ENCODE measurements around the gene POU3F3. TPM values are rescaled to one million over a fixed set of nuclear protein-coding genes. Genes with fewer than 3 reads are reported as not detected.

Gene POU3F3
- polyA plus RNA-seq, 3 donors: not detected

- H3K27me3 Mint-ChIP-seq (ENCODE audit: low read depth in 3 of 3): peaks cover 86 to 98% (median 86%) of the 10 kb centered on the region in 3 donors
- Histone ChIP-seq H3K27ac (ENCODE audit: low read depth in 1 of 2, low read length in 2 of 2) (no peak overlapping the region), H3K4me3 (replicated peaks in 1 of 3; ENCODE audit: low read depth in 2 of 3, low read length in 3 of 3) (peak overlapping the region in 1 of 3 experiments; percentile 36), H3K79me2 (ENCODE audit: insufficient read depth, low read length) (no peaks in the 10 kb centered on the region), H3K4me1 (ENCODE audit: control insufficient read depth in 1 of 2, insufficient read depth in 2 of 2, low read length in 2 of 2) (peaks cover 28 to 31% of the 10 kb centered on the region in 2 donors), H4K20me1 (ENCODE audit: insufficient read depth, low read length) (no peaks in the 10 kb centered on the region), H2AFZ (ENCODE audit: insufficient read depth, low read depth, low read length, poor library complexity, severe bottlenecking) (no peak overlapping the region), H3K9ac (ENCODE audit: insufficient read depth, low read length, poor library complexity, severe bottlenecking) (no peak overlapping the region), H3K4me2 (replicated peaks; ENCODE audit: extremely low read depth, low read length, poor library complexity, severe bottlenecking) (peak overlapping the region; percentile 50), H3K36me3 (replicated peaks in 1 of 2; ENCODE audit: control insufficient read depth in 1 of 2, insufficient read depth in 2 of 2, low read length in 2 of 2) (no peaks in the 10 kb centered on the region), H3K9me3 (replicated peaks in 1 of 2; ENCODE audit: control insufficient read depth in 1 of 2, insufficient read depth in 1 of 2, low read length in 2 of 2) (peaks cover 7 to 64% of the 10 kb centered on the region in 2 donors), H3K27me3 (ENCODE audit: control insufficient read depth in 2 of 2, insufficient read depth in 2 of 2, low read length in 2 of 2) (peaks cover 90 to 96% of the 10 kb centered on the region in 2 donors)
- H3K36me3 Mint-ChIP-seq: peaks cover 0 to 9% of the 10 kb centered on the region in 2 donors
- H3K4me1 Mint-ChIP-seq: peaks cover 36% of the 10 kb centered on the region
- peaks cover 0 to 23% (median 13%) of the 10 kb centered on the region in 7 donors for H3K9me3 Mint-ChIP-seq
- H3K27ac Mint-ChIP-seq: no peak overlapping the region
- peak overlapping the region in 1 of 2 donors; percentile 85 for H3K4me3 Mint-ChIP-seq
- 0% methylated on average over 4 of the region's 13 CpGs for WGBS (ENCODE audit: insufficient coverage)
- intact Hi-C loops (cut with micrococcal nuclease): loop anchor here (5.0 kb wide), 1 partner anchor 403 kb away; no protein-coding TSS in a partner anchor
- TF ChIP-seq CTCF (IDR thresholded peaks at IDR 0.05): no peak
- DNase-seq: no peak
Observed at GRCh38 chr2:104845552-104845931, 8.4 kb upstream of the POU3F3 start.

GRCh38 chr2:104845946-104846785, 7.7 kb upstream of the POU3F3 start:
- H2AFZ ChIP-seq (ENCODE audit: insufficient read depth, low read depth, low read length, poor library complexity, severe bottlenecking): no peak overlapping the region
- H3K27ac ChIP-seq (ENCODE audit: low read depth in 1 of 2, low read length in 2 of 2): no peak overlapping the region
- peaks cover 28 to 31% of the 10 kb centered on the region in 2 donors for H3K4me1 ChIP-seq (ENCODE audit: control insufficient read depth in 1 of 2, insufficient read depth in 2 of 2, low read length in 2 of 2)
- H3K9ac ChIP-seq (ENCODE audit: insufficient read depth, low read length, poor library complexity, severe bottlenecking): no peak overlapping the region
- TF ChIP-seq CTCF (IDR thresholded peaks at IDR 0.05): no peak
- intact Hi-C loops (cut with micrococcal nuclease): loop anchor here (5.0 kb wide), 1 partner anchor 404 kb away; no protein-coding TSS in a partner anchor
- H3K27me3 Mint-ChIP-seq (ENCODE audit: low read depth in 3 of 3): peaks cover 89 to 100% (median 93%) of the 10 kb centered on the region in 3 donors
- no peak overlapping the region for H3K4me2 ChIP-seq (replicated peaks; ENCODE audit: extremely low read depth, low read length, poor library complexity, severe bottlenecking)
- no peaks in the 10 kb centered on the region for H4K20me1 ChIP-seq (ENCODE audit: insufficient read depth, low read length)
- peaks cover 0 to 25% (median 15%) of the 10 kb centered on the region in 7 donors for H3K9me3 Mint-ChIP-seq
- H3K79me2 ChIP-seq (ENCODE audit: insufficient read depth, low read length): no peaks in the 10 kb centered on the region
- H3K9me3 ChIP-seq (replicated peaks in 1 of 2; ENCODE audit: control insufficient read depth in 1 of 2, insufficient read depth in 1 of 2, low read length in 2 of 2): peaks cover 7 to 69% of the 10 kb centered on the region in 2 donors
- peaks cover 93 to 98% of the 10 kb centered on the region in 2 donors for H3K27me3 ChIP-seq (ENCODE audit: control insufficient read depth in 2 of 2, insufficient read depth in 2 of 2, low read length in 2 of 2)
- peak overlapping the region in 1 of 2 donors; percentile 85 for H3K4me3 Mint-ChIP-seq
- H3K36me3 ChIP-seq (replicated peaks in 1 of 2; ENCODE audit: control insufficient read depth in 1 of 2, insufficient read depth in 2 of 2, low read length in 2 of 2): no peaks in the 10 kb centered on the region
- H3K27ac Mint-ChIP-seq: no peak overlapping the region
- DNase-seq: no peak
- WGBS (ENCODE audit: insufficient coverage): 3% methylated on average over 4 of the region's 16 CpGs
- no peak overlapping the region for H3K4me3 ChIP-seq (replicated peaks in 1 of 3; ENCODE audit: low read depth in 2 of 3, low read length in 3 of 3)
- peaks cover 38% of the 10 kb centered on the region for H3K4me1 Mint-ChIP-seq
- H3K36me3 Mint-ChIP-seq: peaks cover 0 to 11% of the 10 kb centered on the region in 2 donors
